AG10803 (cell line): Measurements from ENCODE around the gene SLC4A2.

ENCODE experiments used
- DNase-seq: peaks from one replicate; pipeline ENCODE4 v3.0.0; 2010; ENCODE audit warnings: low read depth
- H3K4me3 ChIP-seq: 2 replicates; pipeline ENCODE4 v1.5.1; 2011; ENCODE audit warnings: mild to moderate bottlenecking, low read length, control low read depth
- TF ChIP-seq, protein P1 (sequence below): conservative IDR thresholded peaks from 2 replicates; pipeline ENCODE4 v1.5.1; 2011; ENCODE audit warnings: mild to moderate bottlenecking, low read length, control low read depth, inconsistent platforms

SLC4A2 gene

DNA sequence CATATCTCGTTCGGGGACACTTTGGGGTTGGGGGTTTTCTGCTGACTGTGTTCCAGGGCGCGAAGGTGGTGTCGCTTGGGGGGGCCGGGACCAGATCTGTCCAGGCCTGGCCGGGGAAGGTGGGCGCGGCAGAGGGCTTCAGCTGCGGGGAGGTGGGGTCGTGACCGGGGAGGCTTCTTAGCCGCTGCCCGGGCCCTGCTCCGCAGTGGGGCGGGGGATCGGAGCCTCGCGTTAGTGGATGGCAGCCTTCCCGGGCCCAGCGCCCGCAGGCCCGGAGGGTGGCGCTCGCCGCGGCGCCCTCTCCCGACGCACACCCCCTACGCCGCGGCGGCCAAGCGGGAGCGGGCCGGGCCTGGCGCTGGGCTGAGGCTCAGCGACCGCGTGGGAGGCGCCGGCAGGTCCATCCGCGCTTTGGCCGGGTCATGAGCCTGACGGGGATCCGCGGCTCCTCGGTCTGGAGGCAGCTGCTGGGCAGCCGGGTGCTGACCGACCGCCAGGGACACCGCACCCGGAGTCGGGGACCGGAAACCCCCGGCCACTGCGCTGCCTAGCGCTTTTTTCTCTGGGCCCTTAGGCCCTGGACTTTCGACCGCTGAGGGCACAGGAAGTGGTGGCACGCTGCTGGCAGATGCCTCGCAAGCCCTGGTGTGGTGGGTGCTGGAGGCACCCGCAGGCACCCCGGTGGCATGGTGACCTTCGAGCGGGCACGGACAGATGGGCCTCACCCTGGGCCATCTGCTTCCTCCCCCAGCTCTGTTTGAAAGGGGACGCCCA is 28.0 kb downstream of the SLC4A2 start:
- DNase-seq, result peak; percentile 55
- peak overlapping the region; percentile 77 for H3K4me3 ChIP-seq
- TF ChIP-seq, protein P1, sequence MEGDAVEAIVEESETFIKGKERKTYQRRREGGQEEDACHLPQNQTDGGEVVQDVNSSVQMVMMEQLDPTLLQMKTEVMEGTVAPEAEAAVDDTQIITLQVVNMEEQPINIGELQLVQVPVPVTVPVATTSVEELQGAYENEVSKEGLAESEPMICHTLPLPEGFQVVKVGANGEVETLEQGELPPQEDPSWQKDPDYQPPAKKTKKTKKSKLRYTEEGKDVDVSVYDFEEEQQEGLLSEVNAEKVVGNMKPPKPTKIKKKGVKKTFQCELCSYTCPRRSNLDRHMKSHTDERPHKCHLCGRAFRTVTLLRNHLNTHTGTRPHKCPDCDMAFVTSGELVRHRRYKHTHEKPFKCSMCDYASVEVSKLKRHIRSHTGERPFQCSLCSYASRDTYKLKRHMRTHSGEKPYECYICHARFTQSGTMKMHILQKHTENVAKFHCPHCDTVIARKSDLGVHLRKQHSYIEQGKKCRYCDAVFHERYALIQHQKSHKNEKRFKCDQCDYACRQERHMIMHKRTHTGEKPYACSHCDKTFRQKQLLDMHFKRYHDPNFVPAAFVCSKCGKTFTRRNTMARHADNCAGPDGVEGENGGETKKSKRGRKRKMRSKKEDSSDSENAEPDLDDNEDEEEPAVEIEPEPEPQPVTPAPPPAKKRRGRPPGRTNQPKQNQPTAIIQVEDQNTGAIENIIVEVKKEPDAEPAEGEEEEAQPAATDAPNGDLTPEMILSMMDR, result peak; percentile 7; the same call in 1 of the 2 replicates

DNA sequence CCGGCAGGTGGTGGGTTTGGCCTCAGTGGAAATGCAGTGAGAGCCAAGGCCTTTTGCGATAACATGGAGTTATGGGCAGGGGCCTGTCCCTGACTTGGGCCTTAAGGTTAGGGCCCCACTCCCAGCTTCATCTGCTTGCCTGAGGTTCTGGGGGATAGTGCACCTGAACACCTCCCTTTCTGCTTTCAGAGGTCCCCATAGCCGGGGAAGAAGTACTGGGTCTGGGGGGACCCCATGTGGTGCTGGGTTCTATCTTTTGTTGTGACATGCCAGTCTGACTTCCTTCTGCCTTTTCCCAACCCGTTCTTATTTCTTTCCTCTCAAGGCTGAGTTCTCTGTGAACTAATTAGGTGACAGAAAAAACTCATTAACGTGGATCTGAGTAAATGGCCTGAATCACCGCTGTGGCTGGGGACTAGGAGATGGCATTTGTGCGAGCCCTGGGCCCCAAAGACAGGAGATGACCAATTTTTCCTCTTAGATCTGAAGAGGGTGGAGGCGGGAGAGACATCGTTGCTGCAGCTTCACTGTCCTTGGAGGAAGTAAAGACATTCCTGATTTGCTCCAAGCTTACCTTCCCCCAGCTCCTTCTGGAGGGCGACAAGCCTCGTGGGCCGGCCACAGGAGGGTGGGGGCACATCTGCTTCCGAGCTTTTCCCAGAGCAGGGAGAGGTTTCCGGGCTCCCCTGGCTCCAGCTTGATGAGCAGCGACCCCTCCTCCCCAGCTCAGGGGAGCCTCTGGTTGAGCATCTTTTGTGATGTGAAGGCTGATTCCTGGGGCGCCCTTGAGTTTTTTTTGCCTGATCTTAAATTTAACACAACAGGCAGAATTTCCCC is 28.8 kb downstream of the SLC4A2 start:
- TF ChIP-seq, protein P1, result no peak
- H3K4me3 ChIP-seq, result peak overlapping the region; percentile 77
- DNase-seq, result peak; percentile 44

DNA sequence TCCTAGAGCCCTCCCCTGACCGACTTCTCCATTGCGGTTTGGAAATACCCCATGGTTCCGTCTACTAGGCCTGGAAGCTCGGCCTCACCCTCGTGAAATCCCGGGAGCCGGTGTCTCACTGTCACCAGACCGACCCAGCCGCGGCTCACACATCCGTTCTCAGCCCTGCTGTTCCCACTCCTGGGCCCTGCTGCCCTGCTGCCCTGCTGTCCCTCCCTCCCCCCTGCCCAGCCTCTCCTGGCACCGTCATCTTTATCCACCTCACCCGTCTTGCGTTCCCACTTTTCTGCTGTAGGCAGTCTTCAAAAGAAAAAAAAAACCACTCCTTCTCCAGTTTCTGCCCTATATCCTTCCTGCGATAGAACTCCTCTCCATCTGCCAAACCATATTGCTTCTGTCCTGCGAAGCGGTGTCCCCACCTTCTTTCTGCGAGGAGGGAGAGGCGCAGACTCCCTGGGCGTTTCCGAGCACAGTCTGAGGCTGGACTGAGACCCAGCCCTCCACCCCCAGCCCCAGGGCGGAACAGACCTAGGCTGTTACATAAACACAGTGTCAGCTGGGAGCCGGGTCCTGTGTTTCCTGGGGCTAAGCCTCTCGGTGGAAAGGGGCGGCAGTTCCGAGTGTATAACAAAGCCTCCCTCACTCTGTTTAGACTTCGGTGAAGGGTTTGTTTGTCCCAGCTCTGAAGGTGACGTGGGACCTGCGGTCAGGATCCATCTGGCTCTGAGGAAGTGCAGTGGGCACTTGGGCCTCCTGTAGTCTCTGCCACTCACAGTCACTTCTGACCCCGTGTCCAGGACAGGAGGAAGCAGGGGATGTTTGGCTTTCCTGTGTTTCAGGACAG is 29.7 kb downstream of the SLC4A2 start:
- DNase-seq, result peak; percentile 69
- H3K4me3 ChIP-seq, result peak overlapping the region; percentile 77
- TF ChIP-seq, protein P1, result no peak

DNA sequence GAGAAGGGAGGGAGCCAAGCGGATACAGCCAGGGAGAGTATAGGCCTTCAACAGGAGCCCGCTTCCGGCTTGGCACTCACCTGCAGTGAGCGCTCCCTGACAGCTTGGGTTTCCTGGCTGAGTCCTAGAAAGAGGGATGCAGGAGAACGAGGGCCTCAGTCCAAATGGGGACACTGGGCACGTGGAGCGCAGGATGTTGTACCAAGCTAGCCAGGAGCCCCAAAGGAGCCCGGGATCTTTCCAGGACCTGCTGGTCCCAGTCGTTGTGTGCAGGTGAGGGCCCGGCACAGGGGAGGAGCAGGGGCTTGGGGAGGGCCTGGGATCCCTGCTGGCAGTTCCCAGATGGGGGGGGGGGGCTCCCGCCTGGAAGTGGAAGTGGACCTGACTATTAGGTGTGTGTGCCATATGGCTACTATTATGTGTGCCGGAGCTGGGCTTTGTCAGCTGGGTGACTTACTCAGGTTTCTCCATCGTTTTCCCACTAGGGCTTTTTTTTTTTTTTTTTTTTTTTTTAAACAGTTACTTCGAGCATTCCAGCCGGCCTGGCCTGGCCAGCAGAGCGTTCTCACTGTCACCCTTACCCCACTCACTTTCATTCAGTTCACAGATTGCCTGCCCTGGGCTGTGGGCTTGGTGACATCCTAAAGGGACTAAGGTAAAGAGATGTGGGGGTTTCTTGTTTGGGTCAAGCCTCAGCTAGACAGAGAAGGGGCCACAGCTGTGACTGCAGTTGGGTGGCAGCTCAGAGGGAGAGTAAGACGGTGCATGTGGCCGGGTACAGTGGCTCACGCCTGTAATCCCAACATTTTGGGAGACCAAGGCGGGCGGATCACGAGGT is 30.7 kb downstream of the SLC4A2 start:
- DNase-seq, result no peak
- peak overlapping the region; percentile 77 for H3K4me3 ChIP-seq

DNA sequence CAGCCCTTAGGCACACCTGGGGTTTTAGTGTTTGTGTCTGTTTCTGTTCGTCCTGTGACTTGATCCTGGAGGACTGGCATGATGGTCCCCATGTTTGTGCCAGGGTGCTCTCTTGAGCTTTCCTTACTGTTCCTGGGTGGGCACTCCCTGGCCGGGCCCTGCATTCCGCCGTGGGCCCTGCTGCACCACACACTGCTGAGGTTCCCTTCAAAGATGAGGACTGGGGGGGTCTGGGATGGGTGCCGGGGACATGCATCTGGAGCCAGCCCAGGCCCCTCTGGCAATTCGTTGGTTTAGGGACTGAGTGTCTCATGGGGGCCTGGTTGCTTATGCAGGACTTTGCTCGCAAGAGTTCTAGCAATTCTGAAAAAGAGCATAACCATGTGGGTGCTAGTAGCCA is 31.6 kb downstream of the SLC4A2 start:
- no peak overlapping the region for H3K4me3 ChIP-seq
- TF ChIP-seq, protein P1, result no peak
- DNase-seq, result no peak

More for the DNA sequence above, 30.7 kb downstream of the SLC4A2 start:
- TF ChIP-seq, protein P1, result no peak

DNA sequence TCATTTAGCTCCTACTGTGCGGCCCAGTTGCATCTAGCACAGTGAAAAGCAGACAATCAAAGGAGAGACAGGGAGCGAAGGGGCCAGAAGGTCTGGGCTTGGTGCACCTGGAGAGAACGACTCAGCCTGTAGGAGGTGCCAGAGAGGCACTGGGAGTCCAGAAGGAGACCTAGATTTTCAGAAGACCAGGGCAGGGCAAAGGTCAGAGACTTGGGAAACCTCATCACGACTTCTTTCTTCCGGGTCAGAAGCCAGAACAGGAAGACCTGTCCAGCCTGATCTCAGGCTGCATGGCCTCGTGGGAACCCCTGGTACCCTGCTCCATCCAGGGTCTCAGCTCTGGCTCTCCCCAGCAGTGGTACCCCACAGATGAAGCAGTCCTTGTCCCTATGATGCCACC is 32.0 kb downstream of the SLC4A2 start:
- H3K4me3 ChIP-seq, result no peak overlapping the region
- DNase-seq, result no peak
- TF ChIP-seq, protein P1, result peak; percentile 62
